GM18519 (cell line): Measurements from ENCODE around the gene NOL4L.
"Not testable (repeated sequence)": the region's sequence is repeated elsewhere in the genome, so short reads cannot be mapped to it uniquely, and the experiment has no call there.

Source experiments
- ATAC-seq: cut with Tn5 transposase; IDR thresholded peaks from one replicate; pipeline ENCODE4 v1.9.1; 2021; ENCODE audit warnings: mild to moderate bottlenecking, moderate library complexity; ENCODE audit not compliant: unreplicated experiment, low FRiP score

NOL4L gene

DNA sequence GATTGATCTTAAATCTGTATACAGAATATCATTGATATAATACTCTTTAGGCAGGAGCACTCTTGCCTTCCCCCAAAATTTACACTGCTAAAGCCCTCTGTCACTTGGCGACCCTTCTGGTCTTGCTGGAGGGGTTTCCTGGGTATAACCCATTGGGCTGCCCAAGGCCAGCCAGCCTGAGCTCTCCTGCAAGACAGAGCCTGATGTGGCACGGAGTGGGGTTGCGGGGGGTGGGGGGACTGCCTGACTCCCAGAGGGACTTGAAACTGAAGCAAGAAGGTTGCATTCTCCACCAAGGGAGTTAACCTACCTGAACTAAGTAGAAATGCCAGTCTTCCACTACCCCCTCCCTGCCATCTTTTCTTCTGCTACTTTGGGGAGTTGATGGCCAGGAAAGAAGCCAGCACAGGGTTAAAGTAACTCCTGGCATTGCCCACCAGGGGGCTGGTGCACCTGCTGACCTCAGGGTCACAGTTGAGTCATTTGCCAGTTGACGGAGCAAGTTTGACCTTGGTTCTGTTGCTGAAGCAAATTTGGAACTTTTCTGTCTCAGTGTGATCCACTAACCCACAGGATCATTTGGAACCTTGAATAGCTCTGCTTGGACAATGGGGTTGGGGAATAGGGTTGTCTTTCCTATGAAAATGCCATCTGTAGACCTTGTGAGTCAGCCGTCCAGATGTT is 147.6 kb downstream of the NOL4L start:
- no peak for ATAC-seq

DNA sequence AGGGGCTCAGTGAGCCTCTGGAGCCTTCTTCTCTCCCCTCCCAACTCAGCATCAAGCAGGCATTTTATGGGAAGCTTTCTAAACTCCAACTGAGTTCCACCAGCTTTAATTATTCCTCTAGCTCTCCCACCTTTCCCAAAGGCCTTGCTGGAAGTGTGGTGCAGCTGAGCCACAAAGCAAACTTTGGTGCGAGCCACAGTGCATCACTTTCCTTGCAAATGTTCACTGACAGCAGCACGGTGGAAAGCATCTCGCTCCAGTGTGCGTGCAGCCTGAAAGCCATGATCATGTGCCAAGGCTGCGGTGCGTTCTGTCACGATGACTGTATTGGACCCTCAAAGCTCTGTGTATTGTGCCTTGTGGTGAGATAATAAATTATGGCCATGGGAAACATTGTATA is 148.2 kb downstream of the NOL4L start:
- ATAC-seq, result no peak

DNA sequence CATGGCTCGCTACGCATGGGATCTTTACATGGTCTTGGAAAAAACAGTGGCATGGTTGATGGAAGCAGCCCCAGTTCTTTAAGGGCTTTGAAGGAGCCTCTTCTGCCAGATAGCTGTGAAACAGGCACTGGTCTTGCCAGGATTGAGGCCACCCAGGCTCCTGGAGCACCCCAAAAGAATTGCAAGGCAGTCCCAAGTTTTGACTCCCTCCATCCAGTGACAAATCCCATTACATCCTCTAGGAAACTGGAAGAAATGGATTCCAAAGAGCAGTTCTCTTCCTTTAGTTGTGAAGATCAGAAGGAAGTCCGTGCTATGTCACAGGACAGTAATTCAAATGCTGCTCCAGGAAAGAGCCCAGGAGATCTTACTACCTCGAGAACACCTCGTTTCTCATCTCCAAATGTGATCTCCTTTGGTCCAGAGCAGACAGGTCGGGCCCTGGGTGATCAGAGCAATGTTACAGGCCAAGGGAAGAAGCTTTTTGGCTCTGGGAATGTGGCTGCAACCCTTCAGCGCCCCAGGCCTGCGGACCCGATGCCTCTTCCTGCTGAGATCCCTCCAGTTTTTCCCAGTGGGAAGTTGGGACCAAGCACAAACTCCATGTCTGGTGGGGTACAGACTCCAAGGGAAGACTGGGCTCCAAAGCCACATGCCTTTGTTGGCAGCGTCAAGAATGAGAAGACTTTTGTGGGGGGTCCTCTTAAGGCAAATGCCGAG is 148.8 kb downstream of the NOL4L start:
- no peak for ATAC-seq

DNA sequence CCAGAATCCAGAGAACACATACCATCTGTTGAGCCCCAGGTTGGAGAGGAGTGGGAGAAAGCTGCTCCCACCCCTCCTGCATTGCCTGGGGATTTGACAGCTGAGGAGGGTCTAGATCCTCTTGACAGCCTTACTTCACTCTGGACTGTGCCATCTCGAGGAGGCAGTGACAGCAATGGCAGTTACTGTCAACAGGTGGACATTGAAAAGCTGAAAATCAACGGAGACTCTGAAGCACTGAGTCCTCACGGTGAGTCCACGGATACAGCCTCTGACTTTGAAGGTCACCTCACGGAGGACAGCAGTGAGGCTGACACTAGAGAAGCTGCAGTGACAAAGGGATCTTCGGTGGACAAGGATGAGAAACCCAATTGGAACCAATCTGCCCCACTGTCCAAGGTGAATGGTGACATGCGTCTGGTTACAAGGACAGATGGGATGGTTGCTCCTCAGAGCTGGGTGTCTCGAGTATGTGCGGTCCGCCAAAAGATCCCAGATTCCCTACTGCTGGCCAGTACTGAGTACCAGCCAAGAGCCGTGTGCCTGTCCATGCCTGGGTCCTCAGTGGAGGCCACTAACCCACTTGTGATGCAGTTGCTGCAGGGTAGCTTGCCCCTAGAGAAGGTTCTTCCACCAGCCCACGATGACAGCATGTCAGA is 149.6 kb downstream of the NOL4L start:
- no peak for ATAC-seq

DNA sequence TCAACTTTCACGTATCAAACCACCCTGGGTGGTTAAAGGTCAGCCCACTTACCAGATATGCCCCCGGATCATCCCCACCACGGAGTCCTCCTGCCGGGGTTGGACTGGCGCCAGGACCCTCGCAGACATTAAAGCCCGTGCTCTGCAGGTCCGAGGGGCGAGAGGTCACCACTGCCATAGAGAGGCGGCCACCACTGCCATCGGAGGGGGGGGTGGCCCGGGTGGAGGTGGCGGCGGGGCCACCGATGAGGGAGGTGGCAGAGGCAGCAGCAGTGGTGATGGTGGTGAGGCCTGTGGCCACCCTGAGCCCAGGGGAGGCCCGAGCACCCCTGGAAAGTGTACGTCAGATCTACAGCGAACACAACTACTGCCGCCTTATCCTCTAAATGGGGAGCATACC is 150.7 kb downstream of the NOL4L start:
- ATAC-seq, result no peak

DNA sequence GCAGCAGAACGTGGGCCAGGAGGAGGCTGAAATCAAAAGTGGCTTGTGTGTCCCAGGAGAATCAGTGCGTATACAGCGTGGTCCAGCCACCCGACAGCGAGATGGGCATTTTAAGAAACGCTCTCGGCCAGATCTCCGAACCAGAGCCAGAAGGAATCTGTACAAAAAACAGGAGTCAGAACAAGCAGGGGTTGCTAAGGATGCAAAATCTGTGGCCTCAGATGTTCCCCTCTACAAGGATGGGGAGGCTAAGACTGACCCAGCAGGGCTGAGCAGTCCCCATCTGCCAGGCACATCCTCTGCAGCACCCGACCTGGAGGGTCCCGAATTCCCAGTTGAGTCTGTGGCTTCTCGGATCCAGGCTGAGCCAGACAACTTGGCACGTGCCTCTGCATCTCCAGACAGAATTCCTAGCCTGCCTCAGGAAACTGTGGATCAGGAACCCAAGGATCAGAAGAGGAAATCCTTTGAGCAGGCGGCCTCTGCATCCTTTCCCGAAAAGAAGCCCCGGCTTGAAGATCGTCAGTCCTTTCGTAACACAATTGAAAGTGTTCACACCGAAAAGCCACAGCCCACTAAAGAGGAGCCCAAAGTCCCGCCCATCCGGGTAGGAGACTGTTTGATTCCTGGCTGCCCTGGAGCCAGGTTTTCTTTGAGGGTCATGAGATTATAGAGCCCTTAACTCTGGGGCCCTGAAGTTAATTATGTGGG is 151.7 kb downstream of the NOL4L start:
- ATAC-seq, result no peak

DNA sequence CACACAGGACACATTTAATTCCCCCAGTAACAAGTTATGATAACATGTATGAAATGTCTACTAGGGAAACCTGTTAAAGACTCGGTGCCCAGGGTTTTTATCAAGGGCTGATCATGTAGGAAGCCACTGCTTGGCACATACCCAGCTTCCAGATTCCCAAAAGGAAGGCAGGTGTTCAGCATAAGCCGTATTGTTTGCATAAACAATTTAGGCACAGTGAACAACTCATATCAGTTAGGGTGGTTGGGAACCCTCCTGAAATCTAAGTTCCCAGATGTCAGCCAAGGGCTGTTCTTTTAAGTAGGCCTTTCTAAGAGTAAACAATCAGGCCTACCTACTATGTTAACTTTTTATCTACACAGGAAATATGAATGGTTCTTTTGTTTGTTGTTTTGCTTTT is 152.9 kb downstream of the NOL4L start:
- no peak for ATAC-seq

DNA sequence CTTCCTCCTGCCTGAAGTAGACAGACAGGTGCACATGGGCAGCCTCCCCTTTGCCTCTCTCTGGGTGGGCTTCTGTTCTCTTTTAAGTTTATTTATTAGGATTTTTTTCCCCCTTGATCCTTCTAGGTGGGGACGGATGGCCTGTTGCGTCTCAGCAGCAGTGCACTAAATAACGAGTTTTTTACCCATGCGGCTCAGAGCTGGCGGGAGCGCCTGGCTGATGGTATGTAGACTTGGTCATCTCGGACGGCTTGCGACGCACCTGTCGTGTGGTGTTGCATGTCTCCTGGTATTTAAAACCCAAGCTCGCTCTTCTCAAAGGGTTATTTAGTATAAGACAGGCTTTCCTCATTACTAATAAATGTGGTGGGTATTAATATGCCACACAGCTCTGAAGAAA is 153.7 kb downstream of the NOL4L start:
- ATAC-seq, result no peak

DNA sequence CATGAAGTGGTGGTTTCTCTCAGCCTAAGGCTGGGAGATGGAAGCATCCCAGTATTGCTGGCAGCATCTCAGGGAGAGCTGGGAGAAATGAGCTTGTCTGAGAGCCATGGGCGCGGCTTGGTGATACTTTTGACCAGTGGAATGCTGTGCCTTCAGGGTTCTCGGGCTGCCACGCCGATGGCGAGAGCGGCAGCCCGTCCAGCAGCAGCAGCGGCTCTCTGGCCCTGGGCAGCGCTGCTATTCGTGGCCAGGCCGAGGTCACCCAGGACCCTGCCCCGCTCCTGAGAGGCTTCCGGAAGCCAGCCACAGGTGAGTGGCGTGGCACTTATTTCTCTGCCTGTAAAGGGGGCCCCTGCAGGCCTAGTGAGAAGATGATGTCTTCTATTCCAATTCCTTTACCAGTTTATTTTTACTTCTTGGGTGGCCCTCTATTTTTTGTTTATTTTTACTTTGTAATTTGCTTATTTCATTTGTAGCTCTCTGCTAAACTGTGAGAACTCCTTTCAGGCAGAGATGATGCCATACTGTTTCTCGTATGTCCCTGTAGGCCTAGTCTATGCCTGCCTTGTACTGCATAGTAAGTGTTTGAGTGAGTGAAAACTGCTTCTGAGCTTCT is 155.3 kb downstream of the NOL4L start:
- ATAC-seq, result no peak

DNA sequence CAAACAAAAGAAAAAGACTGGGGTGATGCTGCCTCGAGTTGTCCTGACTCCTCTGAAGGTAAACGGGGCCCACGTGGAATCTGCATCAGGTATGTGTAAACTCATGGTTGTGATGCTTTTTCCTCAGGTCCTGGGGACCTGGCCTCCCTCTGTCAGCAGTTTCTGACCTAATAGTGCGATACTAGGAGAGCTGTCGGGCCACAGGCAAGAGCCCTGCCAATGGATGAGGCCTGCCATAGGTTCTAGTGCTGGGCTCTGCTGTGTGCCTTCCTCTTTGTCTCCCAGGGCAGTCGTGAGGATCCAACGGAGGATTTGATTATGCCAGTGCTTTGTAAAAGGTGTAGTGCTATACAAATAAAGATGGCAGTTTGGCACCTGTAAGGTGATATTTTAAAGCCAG is 155.8 kb downstream of the NOL4L start:
- no peak for ATAC-seq

DNA sequence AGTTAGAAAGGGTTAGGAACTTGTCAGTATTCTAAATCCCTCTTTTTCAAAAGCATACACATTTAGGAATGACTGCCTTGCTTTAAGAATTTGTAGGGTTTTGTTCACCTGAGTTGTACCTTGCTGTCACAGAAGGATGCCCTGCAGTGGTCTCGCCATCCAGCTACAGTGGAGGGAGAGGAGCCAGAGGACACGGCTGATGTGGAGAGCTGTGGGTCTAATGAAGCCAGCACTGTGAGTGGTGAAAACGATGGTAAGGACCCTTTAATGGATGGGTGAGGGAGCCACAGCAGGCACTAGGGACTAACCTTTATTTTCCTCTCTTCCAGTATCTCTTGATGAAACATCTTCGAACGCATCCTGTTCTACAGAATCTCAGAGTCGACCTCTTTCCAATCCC is 157.1 kb downstream of the NOL4L start:
- no peak for ATAC-seq

DNA sequence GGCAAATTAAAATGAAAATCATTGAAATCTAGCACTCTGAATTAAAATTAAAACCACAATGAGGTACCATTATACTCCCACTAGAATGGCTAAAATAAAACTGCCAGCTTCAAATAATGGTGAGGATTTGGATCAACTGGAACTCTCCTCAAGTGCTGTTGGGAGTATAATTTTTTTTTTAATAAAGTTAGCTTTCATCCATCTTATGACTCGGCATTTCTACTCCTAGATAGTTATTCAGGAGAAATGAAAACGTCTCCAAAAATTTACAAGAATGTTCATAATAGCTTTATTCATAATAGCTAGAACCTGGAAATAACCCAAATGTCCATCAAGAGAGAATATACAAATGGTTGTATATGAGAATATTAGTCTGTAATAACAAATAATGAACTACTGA is 163.8 kb downstream of the NOL4L start:
- no peak for ATAC-seq

DNA sequence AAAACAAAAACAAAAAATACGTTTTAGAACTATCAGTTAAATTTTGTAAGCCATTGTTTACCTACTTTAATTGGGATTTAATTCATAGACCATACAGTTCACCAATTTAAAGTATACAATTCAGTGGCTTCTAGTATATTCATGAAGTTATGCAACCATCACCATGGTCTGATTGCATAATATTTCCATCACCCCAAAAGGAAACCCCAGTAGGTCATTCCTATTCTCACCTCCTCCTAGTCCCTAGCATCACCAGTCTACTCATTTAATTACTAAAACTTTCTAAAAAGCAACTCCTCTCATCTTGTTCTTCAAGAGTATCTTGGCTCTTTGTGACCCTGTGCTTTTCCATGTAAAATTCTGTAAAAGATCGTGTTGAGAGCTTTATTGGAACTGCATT is 166.8 kb downstream of the NOL4L start:
- ATAC-seq, result no peak

DNA sequence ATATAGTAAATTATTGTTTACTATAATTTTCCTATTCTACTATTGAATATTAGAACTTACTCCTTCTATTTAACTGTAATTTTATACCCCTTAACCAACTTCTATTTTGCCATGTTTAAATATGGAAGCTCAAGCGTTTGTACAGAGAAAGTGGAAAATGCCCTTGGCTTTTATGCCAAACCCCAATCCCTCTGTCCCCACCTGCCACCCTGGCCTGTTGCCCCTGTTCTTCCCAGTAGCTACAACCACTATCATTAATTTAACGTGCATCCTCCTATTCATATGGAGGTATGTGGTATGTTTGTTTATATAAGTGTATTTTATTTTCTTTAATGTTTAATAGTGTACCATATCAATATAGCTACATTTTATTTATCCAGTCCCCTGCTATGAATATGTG is 168.9 kb downstream of the NOL4L start:
- no peak for ATAC-seq

DNA sequence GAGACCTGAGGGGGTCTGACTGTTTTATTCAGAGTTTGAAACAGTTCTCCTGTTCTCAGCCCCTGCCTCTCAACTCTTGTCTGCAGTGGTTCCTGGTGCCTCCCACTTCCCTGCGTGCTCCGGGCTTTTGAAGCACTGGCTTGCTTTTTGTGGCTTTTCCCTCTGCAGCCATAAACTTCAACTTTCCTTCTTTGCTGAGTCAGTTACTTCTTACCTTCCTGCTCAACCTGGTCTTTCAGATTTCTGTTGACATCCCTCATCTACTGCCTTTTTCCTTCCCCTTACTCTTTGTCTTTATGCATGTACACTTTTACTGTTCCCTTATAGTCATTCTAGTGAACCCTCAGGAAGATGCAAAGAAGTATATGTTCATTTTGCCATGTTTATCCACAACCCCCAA is 169.6 kb downstream of the NOL4L start:
- ATAC-seq, result no peak

DNA sequence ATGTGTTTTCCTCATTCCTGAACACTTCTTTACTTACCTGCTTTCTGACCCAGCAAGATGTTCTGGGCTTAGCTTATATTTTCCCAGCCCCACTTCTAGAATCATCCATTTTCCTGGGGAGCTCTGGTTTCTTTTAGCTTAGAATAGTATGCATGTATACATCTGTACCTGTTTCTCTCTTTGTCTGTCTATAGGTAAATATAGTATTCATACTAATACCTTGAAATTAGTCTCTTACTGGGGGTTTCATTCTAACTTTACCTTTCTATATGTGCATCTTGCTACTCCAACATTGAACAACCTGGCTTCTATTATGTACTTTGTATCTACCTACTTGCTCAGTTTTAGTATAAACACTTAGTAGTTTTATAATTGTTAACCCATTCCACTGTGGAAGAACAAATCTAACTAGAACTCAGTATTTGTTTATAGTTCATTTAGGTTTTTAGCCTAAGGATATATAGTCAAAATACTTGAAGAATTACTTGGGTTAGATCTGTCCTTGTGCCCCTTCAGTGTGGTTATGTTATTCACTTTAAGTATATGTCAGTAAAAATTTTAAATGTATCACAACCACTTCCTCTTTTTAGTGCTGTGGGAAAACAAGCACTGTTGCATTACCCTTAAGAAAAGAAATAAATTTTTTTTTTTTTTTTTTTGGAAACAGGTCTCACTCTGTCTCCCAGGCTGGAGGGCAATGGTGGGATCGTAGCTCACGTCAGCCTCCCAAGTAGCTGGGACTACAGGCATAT is 173.0 kb downstream of the NOL4L start:
- ATAC-seq, result no peak

DNA sequence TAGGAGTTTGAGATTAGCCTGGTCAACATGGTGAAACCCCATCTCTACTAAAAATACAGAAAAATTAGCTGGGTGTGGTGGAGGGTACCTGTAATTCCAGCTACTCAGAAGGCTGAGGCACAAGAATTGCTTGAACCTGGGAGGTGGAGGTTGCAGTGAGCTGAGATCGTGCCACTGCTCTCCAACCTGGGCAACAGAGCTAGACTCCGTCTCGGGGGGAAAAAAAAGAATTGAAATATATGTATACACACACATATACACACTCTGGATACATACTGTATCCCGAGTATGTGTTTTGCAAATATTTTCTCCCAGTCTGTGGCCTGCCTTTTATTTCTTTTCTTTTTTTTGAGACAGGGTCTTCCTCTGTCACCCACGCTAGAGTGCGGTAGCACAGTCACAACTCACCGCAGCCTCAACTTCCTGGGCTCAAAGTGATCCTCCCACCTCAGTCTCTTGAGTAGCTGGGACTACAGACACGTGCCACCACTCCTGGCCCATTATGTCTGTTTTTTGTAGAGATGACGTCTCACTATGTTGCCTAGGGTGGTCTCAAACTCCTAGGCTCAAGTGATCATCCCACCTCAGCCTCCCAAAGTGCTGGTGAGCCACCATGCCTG is 177.9 kb downstream of the NOL4L start:
- ATAC-seq, result not testable (repeated sequence)

DNA sequence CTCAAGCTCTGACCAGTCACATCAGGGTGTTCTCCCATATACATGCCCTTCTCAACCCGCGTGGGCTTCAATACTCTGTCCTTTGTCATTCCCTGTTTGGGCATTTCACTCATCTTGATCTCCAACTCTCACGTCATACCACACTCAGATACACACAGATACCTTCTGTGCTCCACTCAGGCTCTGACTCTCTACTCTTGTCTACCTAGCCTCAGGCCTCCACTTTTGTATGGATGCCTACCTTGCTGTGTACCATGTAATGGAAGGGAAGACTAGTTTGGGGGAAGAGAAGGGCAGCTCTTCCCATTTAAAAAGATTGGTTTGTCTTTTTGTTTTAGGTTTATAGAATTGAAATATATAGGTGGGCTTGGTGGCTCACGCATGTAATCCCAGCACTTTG is 178.4 kb downstream of the NOL4L start:
- ATAC-seq, result no peak

DNA sequence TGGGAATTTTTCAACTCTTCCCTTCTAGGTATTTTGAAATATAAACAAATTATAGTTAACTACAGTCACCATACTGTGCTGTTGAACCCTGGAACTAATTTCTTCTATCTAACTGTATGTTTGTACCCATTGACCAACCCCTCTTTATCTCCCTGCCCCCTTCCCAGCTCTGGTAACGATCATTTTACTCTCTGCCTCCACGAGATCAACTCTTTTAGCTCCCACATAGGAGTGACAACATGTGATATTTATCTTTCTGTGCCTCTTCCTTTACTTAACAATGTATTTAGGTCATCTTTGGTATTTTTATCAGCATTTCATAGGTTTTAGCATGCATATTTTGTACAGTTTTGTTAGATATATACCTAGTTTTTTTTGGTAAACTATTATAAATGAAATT is 181.1 kb downstream of the NOL4L start:
- ATAC-seq, result no peak

DNA sequence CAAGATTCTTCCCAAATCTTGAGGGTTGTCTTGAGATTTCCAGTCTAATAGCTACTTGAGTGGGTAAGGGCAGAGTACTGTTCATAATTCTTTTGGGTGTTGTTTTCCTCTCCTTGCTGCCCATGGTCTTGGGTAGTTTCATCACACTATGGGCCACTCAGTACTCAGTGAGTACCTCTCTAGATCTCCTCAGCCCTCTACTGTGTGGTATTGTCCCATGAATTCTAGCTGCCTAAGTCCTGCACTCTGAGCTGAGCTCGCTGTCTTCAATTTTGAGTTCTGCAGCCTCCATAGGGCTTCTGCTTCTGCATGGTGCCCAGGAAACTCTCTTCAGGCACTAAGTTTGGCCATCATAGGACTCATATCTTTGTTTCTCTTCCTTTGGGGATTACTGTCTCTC is 184.7 kb downstream of the NOL4L start:
- no peak for ATAC-seq
